Stimulated activated CD4-positive, alpha-beta T cell treated with anti-CD3 and anti-CD28 coated beads, Interleukin-15, amount 100 ng/mL, for 1 hour (primary cell): ENCODE measurements around the gene UNC13B.

Experiments used
- DNase-seq, 2 donors: peaks; one replicate each; pipeline ENCODE4 v3.0.0-alpha.2; 2020; ENCODE audit warnings: low read depth in 1 of 2, low spot score in 1 of 2

The UNC13B gene

GRCh38 chr9:35415402-35416097 lies 253.7 kb downstream of the UNC13B start:
- no peak for DNase-seq

GRCh38 chr9:35416098-35416427 lies 254.3 kb downstream of the UNC13B start:
- DNase-seq: no peak

- DNase-seq: no peak
Measured at GRCh38 chr9:35422346-35422745, 260.5 kb downstream of the UNC13B start.

- DNase-seq: no peak
Measured at GRCh38 chr9:35422753-35423152, 260.9 kb downstream of the UNC13B start.

GRCh38 chr9:35423499-35423898 lies 261.7 kb downstream of the UNC13B start:
- DNase-seq: no peak

- no peak for DNase-seq
Measured at GRCh38 chr9:35424356-35425352, 262.8 kb downstream of the UNC13B start.

- no peak for DNase-seq
Measured at GRCh38 chr9:35426627-35427026, 264.8 kb downstream of the UNC13B start.

- no peak for DNase-seq
Measured at GRCh38 chr9:35431467-35431866, 269.7 kb downstream of the UNC13B start.

GRCh38 chr9:35432076-35432475 lies 270.3 kb downstream of the UNC13B start:
- no peak for DNase-seq

GRCh38 chr9:35436933-35437332 lies 275.1 kb downstream of the UNC13B start:
- no peak for DNase-seq

GRCh38 chr9:35446012-35446411 lies 284.2 kb downstream of the UNC13B start:
- no peak for DNase-seq

- no peak for DNase-seq
Measured at GRCh38 chr9:35448496-35448895, 286.7 kb downstream of the UNC13B start.

- no peak for DNase-seq
Measured at GRCh38 chr9:35452481-35452880, 290.7 kb downstream of the UNC13B start.

- no peak for DNase-seq
Measured at GRCh38 chr9:35453786-35454185, 292.0 kb downstream of the UNC13B start.
